ENCODE data around the gene KRT14. TPM values are rescaled to one million over a fixed set of nuclear protein-coding genes. Genes with fewer than 3 reads are reported as not detected.

KRT14 gene
- total RNA-seq, 5 donors from 2014 or later (not counting 1 experiment from before 2014, with no cell fraction given) = not detected

GRCh38 chr17:41535764-41536481, 50.8 kb downstream of the KRT14 start:
- no peak overlapping the region for H3K27ac ChIP-seq (ENCODE audit: low read length)
- H3K9me3 Mint-ChIP-seq = no peaks in the 10 kb centered on the region
- WGBS (ENCODE audit: insufficient coverage) = 69% methylated on average over 10 of the region's 15 CpGs
- H3K4me1 Mint-ChIP-seq = no peaks in the 10 kb centered on the region
- H3K36me3 ChIP-seq (ENCODE audit: control insufficient read depth in 2 of 2, extremely low read depth in 1 of 2, insufficient read depth in 1 of 2, low read length in 1 of 2) = no peaks in the 10 kb centered on the region
- H3K4me3 ChIP-seq (ENCODE audit: control insufficient read depth in 1 of 2, extremely low read depth in 1 of 2, low read length in 1 of 2) = no peak overlapping the region
- H3K27me3 Mint-ChIP-seq = peaks cover 36% of the 10 kb centered on the region in 2 donors
- H3K4me1 ChIP-seq (ENCODE audit: control insufficient read depth in 1 of 2, extremely low read depth in 1 of 2, insufficient read depth in 2 of 2, low read length in 2 of 2) = no peaks in the 10 kb centered on the region
- ATAC-seq (replicated peaks in 1 of 4) (no peak), DNase-seq (no peak)
- no peaks in the 10 kb centered on the region for H3K36me3 Mint-ChIP-seq
- CTCF ChIA-PET = no interaction called here
- no peaks in the 10 kb centered on the region for H3K9me3 ChIP-seq
- POLR2A ChIA-PET = no interaction called here
- no peak overlapping the region for H3K27ac Mint-ChIP-seq
- no peak overlapping the region for H3K4me3 Mint-ChIP-seq
- H3K27me3 ChIP-seq (replicated peaks in 1 of 2; ENCODE audit: control insufficient read depth in 2 of 2, extremely low read depth in 1 of 2, insufficient read depth in 2 of 2, low read length in 1 of 2) = peaks cover 0 to 35% of the 10 kb centered on the region in 2 experiments

GRCh38 chr17:41534899-41535546, 51.7 kb downstream of the KRT14 start:
- peaks cover 36 to 42% of the 10 kb centered on the region in 2 donors for H3K27me3 Mint-ChIP-seq
- ChIA-PET POLR2A (no interaction called here), CTCF (interaction anchor here in 1 of 2 donors (1.0 kb wide), 1 partner anchor 127 kb away, joined by 3 read pairs; no protein-coding TSS in a partner anchor)

GRCh38 chr17:41533613-41534012, 53.1 kb downstream of the KRT14 start:
- peaks cover 0 to 7% (median 2%) of the 10 kb centered on the region in 3 donors for H3K4me1 Mint-ChIP-seq
- DNase-seq (no peak), ATAC-seq (replicated peaks in 1 of 4) (no peak)
- H3K27ac Mint-ChIP-seq = no peak overlapping the region
- H3K9me3 ChIP-seq = no peaks in the 10 kb centered on the region
- peaks cover 50 to 56% of the 10 kb centered on the region in 2 donors for H3K27me3 Mint-ChIP-seq
- H3K4me3 ChIP-seq (ENCODE audit: control insufficient read depth in 1 of 2, extremely low read depth in 1 of 2, low read length in 1 of 2) = no peak overlapping the region
- no peaks in the 10 kb centered on the region for H3K9me3 Mint-ChIP-seq
- WGBS (ENCODE audit: insufficient coverage) = 78% methylated on average over 3 of the region's 7 CpGs
- no peak overlapping the region for H3K27ac ChIP-seq (ENCODE audit: low read length)
- H3K4me3 Mint-ChIP-seq = no peak overlapping the region
- H3K36me3 ChIP-seq (ENCODE audit: control insufficient read depth in 2 of 2, extremely low read depth in 1 of 2, insufficient read depth in 1 of 2, low read length in 1 of 2) = no peaks in the 10 kb centered on the region
- no peaks in the 10 kb centered on the region for H3K36me3 Mint-ChIP-seq
- POLR2A ChIA-PET = interaction anchor here in 1 of 2 donors (0.6 kb wide), 1 partner anchor 45 kb away, joined by 6 read pairs; no protein-coding TSS in a partner anchor
- no peaks in the 10 kb centered on the region for H3K4me1 ChIP-seq (ENCODE audit: control insufficient read depth in 1 of 2, extremely low read depth in 1 of 2, insufficient read depth in 2 of 2, low read length in 2 of 2)
- peaks cover 4 to 57% of the 10 kb centered on the region in 2 experiments for H3K27me3 ChIP-seq (replicated peaks in 1 of 2; ENCODE audit: control insufficient read depth in 2 of 2, extremely low read depth in 1 of 2, insufficient read depth in 2 of 2, low read length in 1 of 2)
- CTCF ChIA-PET = interaction anchor here (0.6 to 0.7 kb wide), 2 partner anchors 20 to 40 kb away, joined by 3 to 8 read pairs; no protein-coding TSS in a partner anchor

More at GRCh38 chr17:41534899-41535546, 51.7 kb downstream of the KRT14 start:
- no peaks in the 10 kb centered on the region for H3K36me3 ChIP-seq (ENCODE audit: control insufficient read depth in 2 of 2, extremely low read depth in 1 of 2, insufficient read depth in 1 of 2, low read length in 1 of 2)
- H3K27ac ChIP-seq (ENCODE audit: low read length) = no peak overlapping the region
- Mint-ChIP-seq H3K4me1 (no peaks in the 10 kb centered on the region), H3K9me3 (no peaks in the 10 kb centered on the region), H3K4me3 (no peak overlapping the region), H3K36me3 (no peaks in the 10 kb centered on the region), H3K27ac (no peak overlapping the region)
- no peaks in the 10 kb centered on the region for H3K4me1 ChIP-seq (ENCODE audit: control insufficient read depth in 1 of 2, extremely low read depth in 1 of 2, insufficient read depth in 2 of 2, low read length in 2 of 2)
- no peak overlapping the region for H3K4me3 ChIP-seq (ENCODE audit: control insufficient read depth in 1 of 2, extremely low read depth in 1 of 2, low read length in 1 of 2)
- DNase-seq (no peak), ATAC-seq (replicated peaks in 1 of 4) (no peak)
- peaks cover 3 to 43% of the 10 kb centered on the region in 2 experiments for H3K27me3 ChIP-seq (replicated peaks in 1 of 2; ENCODE audit: control insufficient read depth in 2 of 2, extremely low read depth in 1 of 2, insufficient read depth in 2 of 2, low read length in 1 of 2)
- H3K9me3 ChIP-seq = no peaks in the 10 kb centered on the region
- 44% methylated on average over 3 of the region's 7 CpGs for WGBS (ENCODE audit: insufficient coverage)

- Mint-ChIP-seq H3K36me3 (no peaks in the 10 kb centered on the region), H3K9me3 (no peaks in the 10 kb centered on the region), H3K4me3 (no peak overlapping the region), H3K4me1 (peaks cover 4 to 11% (median 5%) of the 10 kb centered on the region in 3 donors), H3K27ac (no peak overlapping the region), H3K27me3 (peaks cover 54 to 61% of the 10 kb centered on the region in 2 donors)
- Histone ChIP-seq H3K4me3 (ENCODE audit: control insufficient read depth in 1 of 2, extremely low read depth in 1 of 2, low read length in 1 of 2) (no peak overlapping the region), H3K4me1 (ENCODE audit: control insufficient read depth in 1 of 2, extremely low read depth in 1 of 2, insufficient read depth in 2 of 2, low read length in 2 of 2) (peaks cover 0 to 4% of the 10 kb centered on the region in 2 experiments), H3K27ac (ENCODE audit: low read length) (no peak overlapping the region), H3K36me3 (ENCODE audit: control insufficient read depth in 2 of 2, extremely low read depth in 1 of 2, insufficient read depth in 1 of 2, low read length in 1 of 2) (no peaks in the 10 kb centered on the region), H3K9me3 (no peaks in the 10 kb centered on the region), H3K27me3 (replicated peaks in 1 of 2; ENCODE audit: control insufficient read depth in 2 of 2, extremely low read depth in 1 of 2, insufficient read depth in 2 of 2, low read length in 1 of 2) (peaks cover 4 to 63% of the 10 kb centered on the region in 2 experiments)
- ATAC-seq (replicated peaks in 1 of 4) (no peak), DNase-seq (no peak)
- POLR2A ChIA-PET = no interaction called here
- 100% methylated on average over 1 of the region's 9 CpGs for WGBS (ENCODE audit: insufficient coverage)
- CTCF ChIA-PET = interaction anchor here (0.6 to 1.0 kb wide), 2 partner anchors 16 to 39 kb away, joined by 3 read pairs; no protein-coding TSS in a partner anchor
These were observed 53.6 kb downstream of the KRT14 start for GRCh38 chr17:41532947-41533570.

Other genes with a start within 250 kb of the KRT14 start
- gene KRT33A, start 236.1 kb downstream of the KRT14 start, total RNA-seq = not detected
- not detected for gene KRT33B, start 217.1 kb downstream of the KRT14 start, total RNA-seq
- not detected for gene KRT34, start 204.6 kb downstream of the KRT14 start, total RNA-seq
- gene KRT31, start 189.3 kb downstream of the KRT14 start, total RNA-seq = not detected
- gene KRT37, start 162.3 kb downstream of the KRT14 start, total RNA-seq = not detected
- not detected for gene KRT38, start 145.9 kb downstream of the KRT14 start, total RNA-seq
- gene KRT32, start 119.5 kb downstream of the KRT14 start, total RNA-seq = not detected
- not detected for gene KRT35, start 105.7 kb downstream of the KRT14 start, total RNA-seq
- gene KRT36, start 97.0 kb downstream of the KRT14 start, total RNA-seq = not detected
- not detected for gene KRT13, start 81.3 kb downstream of the KRT14 start, total RNA-seq
- under 1 TPM in 2 of 5 donors, not detected in 3; 0.18 to 0.63 TPM for gene KRT15, start 68.0 kb downstream of the KRT14 start, total RNA-seq
- gene KRT19, start 58.6 kb downstream of the KRT14 start, total RNA-seq = 1 to 10 TPM in 3 of 5 donors, not detected in 2; 3.8 to 4.8 (median 4.1) TPM
- gene KRT9, start 14.8 kb downstream of the KRT14 start, total RNA-seq = not detected
- gene KRT16, start 25.9 kb upstream of the KRT14 start, total RNA-seq = not detected
- gene KRT17, start 37.7 kb upstream of the KRT14 start, total RNA-seq = not detected
- 1,000 to 10,000 TPM in 2 of 5 donors, 100 to 1,000 TPM in 3; 962 to 2,431 (median 988) TPM for gene EIF1, start 102.0 kb upstream of the KRT14 start, total RNA-seq
- gene GAST, start 125.4 kb upstream of the KRT14 start, total RNA-seq = not detected
- under 1 TPM in 3 of 5 donors, not detected in 2; 0.49 to 0.63 (median 0.53) TPM for gene HAP1, start 147.7 kb upstream of the KRT14 start, total RNA-seq
- gene JUP, start 199.8 kb upstream of the KRT14 start, total RNA-seq = 1 to 10 TPM; 1.1 to 4.8 (median 3.4) TPM
- 10 to 100 TPM in 1 of 5 donors, 1 to 10 TPM in 4; 2.9 to 11.0 (median 7.7) TPM for gene P3H4, start 225.1 kb upstream of the KRT14 start, total RNA-seq
- gene FKBP10, start 226.1 kb upstream of the KRT14 start, total RNA-seq = 1 to 10 TPM in 2 of 5 donors, under 1 TPM in 2, not detected in 1; 0.49 to 1.3 (median 1.1) TPM
- gene NT5C3B, start 249.3 kb upstream of the KRT14 start, total RNA-seq = 10 to 100 TPM; 25.4 to 43.0 (median 33.4) TPM

Data from T-cell (primary cell).